ENCODE results near the gene CELA1. TPM values are rescaled to one million over a fixed set of nuclear protein-coding genes. Genes with fewer than 3 reads are reported as not detected.

The CELA1 gene
- total RNA-seq = not detected

DNA sequence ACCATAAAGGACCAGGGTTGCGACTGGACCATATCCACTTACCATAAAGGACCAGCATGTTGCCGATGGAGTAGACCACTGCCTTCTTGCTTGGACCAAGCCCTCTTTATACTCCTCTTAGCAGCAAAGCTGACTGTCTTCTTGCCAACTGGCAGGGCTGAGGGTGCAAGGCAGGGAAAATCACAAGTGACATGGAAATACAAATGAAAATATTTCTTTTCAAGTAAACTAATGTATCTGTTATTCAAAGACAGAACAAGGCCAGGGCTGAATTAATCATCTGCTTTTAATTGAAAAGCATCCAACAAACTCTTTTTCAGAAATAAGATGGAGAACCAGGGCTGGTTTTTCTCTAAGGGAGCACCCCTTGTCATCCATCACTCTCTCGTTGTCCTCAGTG, at the start of gene CELA1:
Gene CELA1, minus strand, starts transcription at position 99 of the 400 bp plus-strand sequence. Its CDS starts 41 bp downstream, at position 58.
- H3K27me3 Mint-ChIP-seq = no peaks in the 10 kb centered on the region
- H3K36me3 Mint-ChIP-seq (ENCODE audit: low read depth) = no peaks in the 10 kb centered on the region
- no peaks in the 10 kb centered on the region for H3K9me3 Mint-ChIP-seq
- peaks cover 3% of the 10 kb centered on the region for H3K4me1 Mint-ChIP-seq
- ChIA-PET CTCF (no interaction called here), POLR2A (no interaction called here)
- H3K4me3 Mint-ChIP-seq = no peak within 1 kb of the TSS
- no peak for DNase-seq
- no peak within 1 kb of the TSS for H3K27ac Mint-ChIP-seq

DNA sequence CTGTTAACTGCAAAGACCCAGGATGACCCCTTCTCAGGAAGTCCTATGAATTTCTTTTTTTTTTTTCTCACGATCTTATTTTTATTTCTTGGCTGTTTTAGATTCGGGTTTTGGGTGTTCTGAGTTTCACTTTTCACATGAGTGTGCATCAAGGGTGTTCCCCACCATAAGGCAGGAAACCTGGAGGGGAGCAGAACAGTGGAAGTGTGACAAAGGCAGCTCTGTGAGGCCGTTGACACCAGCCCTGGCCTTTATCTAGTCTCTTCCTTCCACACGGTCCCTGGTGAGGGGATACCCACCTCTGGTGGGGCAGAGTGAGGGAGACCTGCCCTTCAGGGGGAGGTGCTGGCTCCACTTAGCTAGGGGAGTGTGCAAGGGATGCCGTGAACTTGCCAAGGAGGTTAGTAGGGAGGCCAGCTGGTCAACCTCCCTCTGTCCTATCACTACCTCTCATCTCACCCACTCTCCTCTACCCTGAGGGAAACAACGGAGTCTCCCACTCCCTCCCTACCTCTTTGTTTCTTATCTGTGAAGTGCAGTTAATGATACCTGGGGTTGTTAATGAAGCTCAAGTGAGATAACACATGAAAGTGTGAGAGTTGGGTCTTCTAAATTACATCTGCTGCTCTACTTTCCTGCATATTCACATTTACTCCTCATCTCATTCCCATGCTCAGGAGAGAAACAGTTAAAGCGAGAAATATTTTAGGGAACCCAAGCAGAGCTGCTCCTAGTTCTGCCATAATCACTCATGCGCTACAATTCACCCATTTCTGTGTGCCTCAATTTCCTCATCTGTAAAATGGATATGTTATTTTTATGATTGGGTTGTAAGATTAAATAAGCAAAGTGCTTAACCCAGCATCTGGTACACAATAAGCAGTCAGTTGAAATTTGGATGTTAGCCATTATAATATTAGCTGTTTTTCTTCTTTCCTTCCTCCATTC, 49.1 kb upstream of the CELA1 start:
- no peaks in the 10 kb centered on the region for H3K9me3 Mint-ChIP-seq
- H3K27me3 Mint-ChIP-seq = peaks cover 6% of the 10 kb centered on the region
- H3K27ac Mint-ChIP-seq = peak overlapping the region; percentile 93
- ChIA-PET POLR2A (interaction anchor here (0.6 kb wide), 1 partner anchor 88 kb away, joined by 5 read pairs; no protein-coding TSS in a partner anchor), CTCF (interaction anchor here (0.9 to 1.9 kb wide), 3 partner anchors 11 to 137 kb away, joined by 3 to 7 read pairs (median 3); no protein-coding TSS in a partner anchor)
- DNase-seq = peak; percentile 52
- H3K4me3 Mint-ChIP-seq = peak overlapping the region; percentile 68
- H3K36me3 Mint-ChIP-seq (ENCODE audit: low read depth) = peaks cover 2% of the 10 kb centered on the region
- H3K4me1 Mint-ChIP-seq = peaks cover 51% of the 10 kb centered on the region

DNA sequence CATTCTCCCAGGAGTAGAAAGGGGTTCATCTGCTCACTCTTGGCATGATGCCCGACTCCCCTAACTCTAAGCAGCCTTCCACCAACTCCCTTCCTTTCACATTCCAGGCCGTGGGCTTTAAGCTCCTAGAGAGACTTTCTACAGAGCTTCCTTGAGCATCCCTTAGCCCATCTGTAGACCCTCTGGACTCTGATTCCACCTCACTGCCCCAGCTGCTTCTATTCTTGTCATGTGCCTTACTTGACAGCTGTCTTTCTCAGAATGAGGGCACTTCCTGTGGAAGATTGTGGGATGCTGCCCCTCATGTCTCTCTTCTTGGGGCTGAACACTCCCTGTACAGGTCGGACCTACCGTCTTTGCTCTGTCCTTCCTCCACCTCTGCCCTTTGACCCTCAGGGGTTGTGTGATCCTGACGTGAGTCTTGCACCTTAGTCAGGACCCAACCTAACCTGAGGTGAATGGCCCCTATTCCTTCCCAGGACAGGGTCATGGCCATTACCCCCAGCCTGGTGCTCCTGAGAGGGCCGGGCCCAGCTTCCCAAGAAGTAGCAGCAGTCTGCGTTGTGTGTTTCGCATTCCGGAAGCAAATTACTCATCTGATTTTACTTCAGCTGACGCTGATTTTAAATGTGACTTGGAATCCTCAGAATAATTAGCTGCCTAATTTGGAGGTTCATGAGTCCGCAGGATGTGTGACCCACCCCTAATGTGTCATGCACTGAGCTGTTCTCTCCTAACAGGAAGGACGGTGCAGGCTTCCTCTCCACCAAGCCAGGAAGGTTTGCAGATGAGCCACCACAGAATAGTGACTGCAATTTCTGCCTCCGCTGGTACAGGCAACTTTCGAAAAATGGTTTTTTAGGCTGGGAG, 47.4 kb upstream of the CELA1 start:
- Mint-ChIP-seq H3K4me1 (peaks cover 64% of the 10 kb centered on the region), H3K27ac (peak overlapping the region; percentile 93), H3K4me3 (peak overlapping the region; percentile 76), H3K36me3 (ENCODE audit: low read depth) (peaks cover 2% of the 10 kb centered on the region), H3K9me3 (no peaks in the 10 kb centered on the region), H3K27me3 (peaks cover 4% of the 10 kb centered on the region)
- DNase-seq = peak; percentile 55
- CTCF ChIA-PET = interaction anchor here (0.8 to 1.9 kb wide), 3 partner anchors 8 to 155 kb away, joined by 3 to 7 read pairs (median 3); partner anchors contain the start of gene DAZAP2
- POLR2A ChIA-PET = no interaction called here

DNA sequence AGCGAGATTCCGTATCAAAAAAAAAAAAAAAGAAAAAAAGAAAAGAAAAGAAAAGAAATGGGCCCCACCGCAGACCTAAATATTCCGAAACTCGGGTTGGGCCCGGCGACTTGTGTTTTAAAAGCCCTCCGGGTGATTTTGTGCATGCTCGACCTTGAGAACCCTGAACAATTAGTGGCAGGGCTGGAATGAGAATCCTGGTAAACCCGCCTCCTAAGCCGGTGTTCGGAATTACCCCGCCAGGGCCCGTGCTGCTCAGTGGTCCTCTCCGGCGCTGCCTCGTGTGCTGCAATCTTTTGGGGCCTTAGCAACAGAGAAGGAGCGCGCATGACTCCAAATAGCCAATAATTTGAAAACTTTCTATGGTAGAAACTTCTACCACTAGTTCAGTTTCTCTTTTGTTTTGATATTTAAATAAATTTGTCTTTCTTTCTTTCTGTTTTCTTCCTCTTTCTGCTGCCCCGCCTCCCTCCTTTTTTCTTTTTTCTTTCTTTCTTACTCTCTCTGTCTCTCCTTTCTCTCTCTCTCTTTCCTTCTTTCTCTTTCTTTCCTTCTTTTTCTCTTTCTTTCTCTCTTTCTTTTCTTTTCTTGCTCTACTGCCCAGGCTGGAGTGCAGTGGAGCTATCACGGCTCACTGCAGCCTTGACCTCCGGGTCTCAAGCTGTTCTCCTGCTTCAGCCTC, 46.2 kb upstream of the CELA1 start:
- Mint-ChIP-seq H3K4me1 (peaks cover 74% of the 10 kb centered on the region), H3K9me3 (no peaks in the 10 kb centered on the region), H3K4me3 (peak overlapping the region; percentile 76), H3K27me3 (no peaks in the 10 kb centered on the region), H3K27ac (peak overlapping the region; percentile 87), H3K36me3 (ENCODE audit: low read depth) (peaks cover 2% of the 10 kb centered on the region)
- CTCF ChIA-PET = interaction anchor here (1.5 kb wide), 1 partner anchor 33 kb away, joined by 3 read pairs; no protein-coding TSS in a partner anchor
- POLR2A ChIA-PET = no interaction called here
- peak; percentile 43 for DNase-seq

DNA sequence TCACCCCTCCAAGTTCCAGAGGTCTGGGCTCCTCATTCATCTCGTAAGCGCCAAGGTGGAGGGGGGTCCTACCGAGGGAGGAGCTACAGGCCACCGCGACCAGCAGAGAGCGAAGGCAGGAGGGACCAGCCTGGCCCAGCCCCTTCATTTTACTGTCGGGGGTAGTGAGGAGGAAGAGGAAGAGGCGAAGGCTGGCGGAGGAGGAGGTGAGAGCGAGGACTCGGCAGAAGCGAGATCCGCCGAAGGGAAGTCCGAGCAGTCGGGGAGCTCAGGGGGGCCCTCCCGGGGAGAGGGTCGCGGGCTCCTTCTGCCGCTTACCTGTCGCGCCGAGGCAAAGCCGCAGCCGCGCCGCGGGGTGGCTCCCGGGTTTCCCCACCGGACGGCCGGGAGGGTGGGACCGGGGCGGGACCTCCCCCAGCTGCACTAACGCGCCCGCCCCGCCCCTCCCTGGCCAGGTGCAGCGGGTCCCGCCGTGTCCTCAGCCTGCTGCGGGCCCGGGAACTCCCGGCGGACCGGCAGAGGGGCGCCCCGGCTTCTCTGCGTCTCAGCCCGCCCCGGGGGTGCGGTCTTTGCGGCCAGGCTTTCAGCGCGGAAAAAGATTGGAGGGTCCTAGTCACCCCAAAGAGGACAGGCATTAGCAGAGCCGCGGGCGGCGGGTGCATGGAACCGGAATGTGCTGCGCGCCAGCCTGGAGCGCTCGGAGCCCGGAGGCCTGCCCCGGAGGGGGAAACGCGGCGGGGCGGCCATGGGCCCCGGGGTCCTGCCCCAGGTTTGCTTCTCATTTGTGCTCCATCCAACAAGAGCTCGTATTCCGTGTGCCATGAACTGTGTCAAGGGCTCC, 45.0 kb upstream of the CELA1 start, which contains the start of gene GALNT6:
Gene GALNT6, minus strand, starts transcription at position 124 of the 841 bp plus-strand sequence. CDS start 11,625 bp downstream, outside the sequence.
- POLR2A ChIA-PET = no interaction called here
- H3K36me3 Mint-ChIP-seq (ENCODE audit: low read depth) = peaks cover 2% of the 10 kb centered on the region
- peak within 1 kb of the TSS; percentile 89 for H3K27ac Mint-ChIP-seq
- H3K27me3 Mint-ChIP-seq = no peaks in the 10 kb centered on the region
- DNase-seq = peak; percentile 71
- H3K4me3 Mint-ChIP-seq = peak within 1 kb of the TSS; percentile 89
- H3K9me3 Mint-ChIP-seq = no peaks in the 10 kb centered on the region
- H3K4me1 Mint-ChIP-seq = peaks cover 79% of the 10 kb centered on the region
- CTCF ChIA-PET = interaction anchor here (1.5 kb wide), 2 partner anchors 22 to 32 kb away, joined by 3 read pairs; no protein-coding TSS in a partner anchor

DNA sequence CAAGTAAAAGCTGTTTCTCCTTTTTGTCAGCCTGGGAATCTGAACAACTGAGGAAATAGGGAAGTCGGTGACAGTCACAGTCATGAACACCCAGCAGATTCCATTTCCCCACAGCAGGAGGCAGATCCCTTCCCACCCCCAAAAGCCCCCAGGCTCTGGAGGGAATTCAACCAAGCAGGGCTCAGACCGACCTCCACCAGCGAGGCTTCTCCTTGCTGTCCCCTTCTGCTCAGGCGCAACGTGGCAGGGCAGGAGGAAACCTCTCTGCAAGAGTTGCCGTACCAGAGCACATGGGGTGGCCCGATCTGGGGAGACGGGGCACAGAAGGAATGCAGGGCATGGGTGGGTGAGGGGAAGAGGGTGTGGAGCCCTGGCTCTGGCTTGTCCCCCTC, 44.4 kb upstream of the CELA1 start:
- ChIA-PET POLR2A (no interaction called here), CTCF (interaction anchor here (1.5 kb wide), 2 partner anchors 22 to 31 kb away, joined by 3 read pairs; no protein-coding TSS in a partner anchor)
- H3K27me3 Mint-ChIP-seq = no peaks in the 10 kb centered on the region
- H3K9me3 Mint-ChIP-seq = no peaks in the 10 kb centered on the region
- DNase-seq = peak; percentile 33
- H3K4me1 Mint-ChIP-seq = peaks cover 78% of the 10 kb centered on the region
- H3K4me3 Mint-ChIP-seq = peak overlapping the region; percentile 89
- peak overlapping the region; percentile 89 for H3K27ac Mint-ChIP-seq
- H3K36me3 Mint-ChIP-seq (ENCODE audit: low read depth) = peaks cover 2% of the 10 kb centered on the region

DNA sequence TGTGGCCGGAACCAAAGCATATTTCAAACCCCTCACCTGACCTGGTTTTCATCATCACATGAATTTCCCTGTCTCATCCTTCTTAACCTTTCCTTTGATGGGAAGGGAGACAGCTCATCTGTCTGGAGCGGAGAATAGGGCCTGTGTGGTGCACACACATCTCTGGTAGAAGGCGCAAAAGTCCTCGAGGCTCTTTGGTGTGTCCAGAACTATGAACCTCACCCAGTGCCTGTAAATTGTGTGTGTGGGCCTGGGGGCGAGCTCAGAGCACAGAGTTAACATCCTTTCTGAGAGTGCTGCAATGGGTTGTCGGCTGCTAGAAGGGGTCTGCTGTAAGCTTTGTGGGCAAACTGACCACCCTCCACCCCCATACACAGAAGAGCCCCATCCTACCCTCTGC, 44.0 kb upstream of the CELA1 start:
- CTCF ChIA-PET = interaction anchor here (1.5 kb wide), 1 partner anchor 21 kb away, joined by 3 read pairs; no protein-coding TSS in a partner anchor
- POLR2A ChIA-PET = no interaction called here
- H3K27ac Mint-ChIP-seq = peak overlapping the region; percentile 89

DNA sequence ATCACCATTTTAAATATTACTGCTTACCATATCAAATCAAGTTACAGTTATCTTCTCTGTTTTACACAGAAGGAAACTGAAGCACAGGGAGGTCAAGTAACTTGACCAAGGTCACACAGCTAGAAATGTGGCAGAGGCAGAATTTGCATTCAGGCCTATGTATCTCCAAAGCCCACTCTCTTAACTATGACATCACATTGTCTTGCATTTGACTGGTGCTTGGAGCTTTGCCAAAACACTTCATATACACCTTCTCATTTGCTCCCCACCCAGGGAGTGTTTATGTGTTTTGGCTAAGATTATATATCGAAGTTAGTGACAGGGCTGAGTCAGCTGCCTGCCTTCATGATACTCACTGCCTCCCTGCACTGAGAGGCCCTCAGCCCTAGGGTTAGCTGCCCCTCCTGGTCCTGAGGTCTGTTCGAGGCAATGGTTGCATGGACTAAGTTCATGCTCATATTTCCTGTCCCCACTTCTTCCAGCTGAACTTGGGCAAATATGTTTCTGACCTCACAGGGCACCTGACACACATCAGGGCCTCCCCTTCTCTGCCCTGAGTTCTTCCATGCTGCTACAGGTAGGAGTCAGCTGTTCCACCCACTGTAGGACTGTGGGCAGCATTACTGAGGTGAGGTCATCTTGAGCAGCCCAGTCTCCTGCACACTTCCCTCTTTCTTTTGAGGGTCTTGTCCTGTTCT, 43.0 kb upstream of the CELA1 start:
- Mint-ChIP-seq H3K36me3 (ENCODE audit: low read depth) (peaks cover 2% of the 10 kb centered on the region), H3K9me3 (no peaks in the 10 kb centered on the region), H3K27ac (peak overlapping the region; percentile 43), H3K4me3 (peak overlapping the region; percentile 31), H3K4me1 (peaks cover 68% of the 10 kb centered on the region), H3K27me3 (no peaks in the 10 kb centered on the region)
- ChIA-PET CTCF (interaction anchor here (0.8 kb wide), 1 partner anchor 18 kb away, joined by 4 read pairs; no protein-coding TSS in a partner anchor), POLR2A (interaction anchor here (0.6 kb wide), 1 partner anchor 66 kb away, joined by 3 read pairs; no protein-coding TSS in a partner anchor)
- DNase-seq = no peak

More for the DNA sequence above, 44.0 kb upstream of the CELA1 start:
- Mint-ChIP-seq H3K9me3 (no peaks in the 10 kb centered on the region), H3K36me3 (ENCODE audit: low read depth) (peaks cover 2% of the 10 kb centered on the region), H3K4me3 (peak overlapping the region; percentile 89), H3K4me1 (peaks cover 76% of the 10 kb centered on the region), H3K27me3 (no peaks in the 10 kb centered on the region)
- no peak for DNase-seq

DNA sequence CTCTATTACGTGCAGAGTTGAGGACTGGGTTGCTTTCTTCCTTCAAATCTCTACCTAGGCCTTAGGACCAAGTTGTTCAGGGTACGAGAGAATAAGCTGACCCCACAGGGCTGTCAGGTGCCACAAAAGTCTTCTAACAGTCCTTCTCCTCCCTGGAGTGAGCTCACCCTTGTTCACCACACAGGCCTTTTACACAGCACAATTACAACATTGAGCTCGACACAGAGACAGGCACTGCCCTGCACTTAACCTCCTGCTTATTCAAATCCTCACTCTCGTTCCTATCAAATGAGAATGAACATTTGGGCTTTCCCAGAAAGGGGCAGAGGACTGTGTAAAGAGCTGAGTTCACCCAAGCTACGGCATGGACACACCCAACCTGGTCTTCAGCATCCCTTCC, 42.4 kb upstream of the CELA1 start:
- H3K9me3 Mint-ChIP-seq = no peaks in the 10 kb centered on the region
- CTCF ChIA-PET = interaction anchor here (0.8 kb wide), 1 partner anchor 17 kb away, joined by 4 read pairs; no protein-coding TSS in a partner anchor

DNA sequence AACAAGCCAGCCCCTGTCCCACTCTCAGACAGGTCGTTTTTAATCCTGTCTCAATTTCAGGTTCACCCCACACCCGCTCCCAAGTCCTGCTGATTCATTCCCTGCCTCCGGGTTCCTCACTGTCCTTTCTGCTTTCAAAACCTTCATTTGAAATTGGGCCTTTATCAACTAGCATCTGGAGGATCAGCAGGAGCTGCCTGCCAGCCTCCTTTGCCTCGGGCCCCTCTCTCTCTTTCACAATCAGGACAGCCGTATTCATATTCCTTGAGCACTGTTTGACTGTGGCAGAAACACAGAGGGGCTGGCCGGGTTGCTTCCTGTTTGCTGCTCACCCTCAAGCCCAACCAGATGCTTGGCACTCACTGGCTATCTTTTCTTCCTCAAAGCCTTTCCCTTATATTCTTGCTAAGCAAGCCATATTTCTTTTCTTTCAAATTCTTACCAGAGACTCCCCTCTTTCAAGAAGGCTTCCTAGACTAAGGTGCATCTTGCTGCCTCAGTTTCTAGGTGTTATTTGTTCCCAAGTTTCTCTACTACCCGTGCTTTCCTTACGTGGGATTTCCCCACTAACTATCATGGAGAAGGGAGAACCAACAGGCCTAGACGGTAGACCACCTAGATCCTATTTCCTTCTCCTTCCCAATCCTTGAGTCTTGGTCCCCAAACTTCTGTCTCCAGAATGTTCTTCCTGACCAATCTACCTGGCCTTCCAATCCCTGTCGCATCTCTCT, 41.8 kb upstream of the CELA1 start:
- peaks cover 7% of the 10 kb centered on the region for H3K36me3 Mint-ChIP-seq (ENCODE audit: low read depth)
- H3K27ac Mint-ChIP-seq = peak overlapping the region; percentile 41
- no peaks in the 10 kb centered on the region for H3K9me3 Mint-ChIP-seq
- H3K4me3 Mint-ChIP-seq = no peak overlapping the region
- ChIA-PET POLR2A (no interaction called here), CTCF (interaction anchor here (0.6 to 0.8 kb wide), 2 partner anchors 9 to 16 kb away, joined by 4 read pairs; no protein-coding TSS in a partner anchor)
- H3K27me3 Mint-ChIP-seq = no peaks in the 10 kb centered on the region
- no peak for DNase-seq
- peaks cover 68% of the 10 kb centered on the region for H3K4me1 Mint-ChIP-seq

More for the DNA sequence above, 42.4 kb upstream of the CELA1 start:
- no peaks in the 10 kb centered on the region for H3K27me3 Mint-ChIP-seq
- H3K4me3 Mint-ChIP-seq = no peak overlapping the region
- peaks cover 4% of the 10 kb centered on the region for H3K36me3 Mint-ChIP-seq (ENCODE audit: low read depth)
- DNase-seq = no peak
- no peak overlapping the region for H3K27ac Mint-ChIP-seq
- POLR2A ChIA-PET = no interaction called here
- H3K4me1 Mint-ChIP-seq = peaks cover 68% of the 10 kb centered on the region

Data from activated CD4-positive, alpha-beta T cell treated with anti-CD3 and anti-CD28 coated beads, Interleukin-2, amount 10 ng/mL, durations not matched to agents 7 days and 5 days (primary cell).